ENCODE measurements around the gene COTL1. TPM values are rescaled to one million over a fixed set of nuclear protein-coding genes. Genes with fewer than 3 reads are reported as not detected.

COTL1 gene
- total RNA-seq, 4 donors from 2014 or later = 7.9 to 12.9 (median 10.3) TPM

- Histone ChIP-seq H3K27ac (no peak overlapping the region), H3K9me3 (no peaks in the 10 kb centered on the region), H3K27me3 (no peaks in the 10 kb centered on the region), H3K4me3 (no peak overlapping the region), H3K4me1 (no peaks in the 10 kb centered on the region), H3K36me3 (no peaks in the 10 kb centered on the region)
- no peak for TF ChIP-seq EP300 (IDR thresholded peaks at IDR 0.05)
- no peak for TF ChIP-seq CTCF (IDR thresholded peaks at IDR 0.05)
- TF ChIP-seq POLR2AphosphoS5 (IDR thresholded peaks at IDR 0.05) = no peak
- TF ChIP-seq POLR2A (IDR thresholded peaks at IDR 0.05) = no peak
- DNase-seq (ENCODE audit: low spot score in 2 of 2) = no peak
- WGBS = 79% methylated on average over 13 of the region's 15 CpGs
Observed at GRCh38 chr16:84583995-84584394, 33.9 kb downstream of the COTL1 start.

GRCh38 chr16:84582958-84583516 is 34.8 kb downstream of the COTL1 start:
- Histone ChIP-seq H3K27ac (no peak overlapping the region), H3K4me1 (no peaks in the 10 kb centered on the region), H3K4me3 (no peak overlapping the region), H3K9me3 (no peaks in the 10 kb centered on the region), H3K36me3 (no peaks in the 10 kb centered on the region), H3K27me3 (no peaks in the 10 kb centered on the region)
- TF ChIP-seq POLR2AphosphoS5 (IDR thresholded peaks at IDR 0.05) (no peak), EP300 (IDR thresholded peaks at IDR 0.05) (no peak), CTCF (IDR thresholded peaks at IDR 0.05) (no peak), POLR2A (IDR thresholded peaks at IDR 0.05) (no peak)
- no peak for DNase-seq (ENCODE audit: low spot score in 2 of 2)
- WGBS = 73% methylated on average over 11 of the region's 11 CpGs

GRCh38 chr16:84581158-84581557 is 36.7 kb downstream of the COTL1 start:
- Histone ChIP-seq H3K27me3 (no peaks in the 10 kb centered on the region), H3K4me1 (no peaks in the 10 kb centered on the region), H3K36me3 (no peaks in the 10 kb centered on the region), H3K4me3 (no peak overlapping the region), H3K9me3 (no peaks in the 10 kb centered on the region), H3K27ac (no peak overlapping the region)
- 94% methylated on average over 8 of the region's 8 CpGs for WGBS
- no peak for DNase-seq (ENCODE audit: low spot score in 2 of 2)
- no peak for TF ChIP-seq POLR2A (IDR thresholded peaks at IDR 0.05)
- no peak for TF ChIP-seq CTCF (IDR thresholded peaks at IDR 0.05)
- no peak for TF ChIP-seq POLR2AphosphoS5 (IDR thresholded peaks at IDR 0.05)
- no peak for TF ChIP-seq EP300 (IDR thresholded peaks at IDR 0.05)

- no peak for DNase-seq (ENCODE audit: low spot score in 2 of 2)
- no peaks in the 10 kb centered on the region for H3K9me3 ChIP-seq
- H3K4me1 ChIP-seq = no peaks in the 10 kb centered on the region
- H3K36me3 ChIP-seq = no peaks in the 10 kb centered on the region
- H3K27ac ChIP-seq = no peak overlapping the region
- TF ChIP-seq POLR2A (IDR thresholded peaks at IDR 0.05) (no peak), EP300 (IDR thresholded peaks at IDR 0.05) (no peak), POLR2AphosphoS5 (IDR thresholded peaks at IDR 0.05) (no peak), CTCF (IDR thresholded peaks at IDR 0.05) (no peak)
- WGBS = 89% methylated on average over 9 of the region's 11 CpGs
- no peaks in the 10 kb centered on the region for H3K27me3 ChIP-seq
- no peak overlapping the region for H3K4me3 ChIP-seq
Observed at GRCh38 chr16:84579936-84580335, 37.9 kb downstream of the COTL1 start.

GRCh38 chr16:84578538-84579126 is 39.2 kb downstream of the COTL1 start:
- WGBS = 88% methylated on average over 6 of the region's 6 CpGs
- H3K4me1 ChIP-seq = no peaks in the 10 kb centered on the region

More at GRCh38 chr16:84578538-84579126, 39.2 kb downstream of the COTL1 start:
- Histone ChIP-seq H3K36me3 (no peaks in the 10 kb centered on the region), H3K9me3 (no peaks in the 10 kb centered on the region), H3K27me3 (no peaks in the 10 kb centered on the region), H3K27ac (no peak overlapping the region), H3K4me3 (no peak overlapping the region)
- TF ChIP-seq POLR2AphosphoS5 (IDR thresholded peaks at IDR 0.05) = no peak
- TF ChIP-seq EP300 (IDR thresholded peaks at IDR 0.05) = no peak
- TF ChIP-seq CTCF (IDR thresholded peaks at IDR 0.05) = no peak
- TF ChIP-seq POLR2A (IDR thresholded peaks at IDR 0.05) = no peak
- no peak for DNase-seq (ENCODE audit: low spot score in 2 of 2)
